Renal pelvis (tissue), 4 donors: ENCODE data around the gene STK10. TPM values are rescaled to one million over a fixed set of nuclear protein-coding genes. Genes with fewer than 3 reads are reported as not detected.
"Not testable (repeated sequence)": the region's sequence is repeated elsewhere in the genome, so short reads cannot be mapped to it uniquely, and the experiment has no call there.

Source experiments
- DNase-seq: peaks from one replicate; pipeline ENCODE4 v3.0.0-alpha.2; 2013
- polyA plus RNA-seq, 3 donors: library from polyadenylated mRNA; unstranded; fragments of 120-200 nt; gene quantifications; one replicate each; pipeline ENCODE4 v1.2.1, GENCODE V29; 2013; ENCODE audit not compliant: insufficient read length in 3 of 3

STK10 gene
- polyA plus RNA-seq, 3 donors: 15.4 to 19.0 (median 16.4) TPM

DNA sequence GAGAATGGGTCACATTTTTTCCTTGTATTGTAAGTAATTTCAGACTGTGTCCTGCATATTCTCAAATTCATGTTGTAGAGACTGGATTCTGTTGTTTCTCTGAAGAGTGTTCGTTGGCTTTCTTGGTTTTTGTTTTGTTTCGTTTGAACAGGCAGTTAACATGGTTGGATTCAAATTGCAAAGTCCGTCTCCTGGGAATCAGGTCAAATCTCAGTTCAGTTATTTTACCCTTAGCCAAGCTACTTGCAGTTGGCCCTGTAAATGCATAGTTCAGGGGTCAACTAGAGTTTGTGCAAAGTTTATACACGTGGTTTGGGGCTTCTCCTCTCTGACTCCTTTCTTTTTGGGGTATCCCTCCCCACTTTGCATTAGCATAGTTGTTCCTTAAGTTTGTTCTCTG lies 159.9 kb downstream of the STK10 start:
- DNase-seq: no peak

DNA sequence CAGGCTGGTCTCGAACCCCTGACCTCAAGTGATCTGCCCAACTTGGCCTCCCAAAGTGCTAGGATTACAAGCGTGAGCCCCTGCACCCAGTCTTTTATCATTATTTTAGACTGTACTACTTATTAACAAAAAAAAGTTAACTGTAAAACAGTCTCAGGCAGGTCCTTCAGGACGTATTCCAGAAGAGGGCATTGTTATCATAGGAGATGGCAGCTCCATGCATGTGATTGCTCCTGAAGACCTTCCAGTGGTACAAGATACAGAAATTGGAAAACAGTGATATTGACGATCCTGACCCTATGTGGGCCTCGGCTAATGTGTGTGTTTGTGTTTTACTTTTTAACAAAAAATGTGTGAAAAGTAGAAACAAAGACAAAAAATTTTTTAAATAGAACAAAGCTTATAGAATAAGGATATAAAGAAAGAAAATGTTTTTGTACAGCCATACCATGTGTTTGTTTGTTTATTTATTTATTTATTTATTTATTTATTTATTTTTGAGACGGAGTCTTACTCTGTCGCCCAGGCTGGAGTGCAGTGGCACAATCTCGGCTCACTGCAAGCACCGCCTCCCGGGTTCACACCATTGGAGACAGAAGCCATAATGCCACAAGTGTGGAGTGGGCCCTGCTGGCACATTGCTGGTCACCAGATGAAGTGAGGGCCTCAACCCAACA lies 167.8 kb downstream of the STK10 start:
- DNase-seq: not testable (repeated sequence)

DNA sequence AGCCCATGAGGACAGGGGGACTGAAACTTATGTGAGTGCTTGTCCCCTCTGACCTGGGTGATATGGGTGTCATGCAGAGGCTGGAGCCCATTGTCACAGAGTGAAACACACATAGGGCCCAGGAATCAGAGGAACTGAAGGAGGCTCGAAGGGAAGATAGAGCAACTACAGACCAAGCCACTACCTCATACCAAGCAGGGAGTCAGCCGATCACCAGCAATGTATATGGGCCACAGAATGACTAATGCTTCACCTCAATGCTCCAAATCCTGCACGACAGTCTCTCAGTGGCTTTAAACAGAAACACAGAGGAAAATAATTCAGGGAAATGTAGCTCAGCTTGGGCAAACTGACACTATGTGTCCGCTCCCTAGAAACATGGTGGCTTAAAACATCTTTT lies 172.7 kb downstream of the STK10 start:
- DNase-seq: no peak

DNA sequence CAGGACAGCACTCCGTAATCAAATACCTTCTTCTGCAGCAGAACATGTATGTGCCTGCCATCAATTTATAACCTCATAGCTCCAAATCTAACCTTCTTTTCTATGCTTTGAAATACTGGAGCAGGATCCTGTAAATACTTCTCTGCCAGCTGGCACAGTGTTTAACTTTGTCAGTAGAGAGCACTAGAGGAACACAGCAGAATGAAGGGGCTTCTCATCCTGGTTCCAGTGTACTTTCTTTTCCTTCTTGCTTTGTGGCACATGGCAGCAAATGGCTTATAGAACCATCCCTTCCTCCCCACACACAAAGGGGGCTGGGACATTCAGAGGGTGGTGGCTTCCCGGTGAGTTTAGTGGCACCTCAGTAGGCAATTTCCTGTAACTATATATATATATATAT lies 177.7 kb downstream of the STK10 start:
- DNase-seq: peak; percentile 31

GRCh38 chr5:172009536-172010270 lies 178.3 kb downstream of the STK10 start:
- DNase-seq: no peak

- no peak for DNase-seq
Observed at GRCh38 chr5:172008689-172009141, 179.3 kb downstream of the STK10 start.

GRCh38 chr5:172008111-172008455 lies 179.9 kb downstream of the STK10 start:
- DNase-seq: no peak

- DNase-seq: peak; percentile 34
Observed at GRCh38 chr5:172007175-172008110, 180.6 kb downstream of the STK10 start.

GRCh38 chr5:172006321-172007174 lies 181.5 kb downstream of the STK10 start, which contains the start of gene FBXW11:
TSS of gene FBXW11 (minus strand) at chr5:172006638. CDS start at chr5:172006502, 136 bp downstream.
- DNase-seq: peak; percentile 97

GRCh38 chr5:172005708-172006320 lies 182.2 kb downstream of the STK10 start:
- DNase-seq: peak; percentile 34

GRCh38 chr5:172004824-172005237 lies 183.2 kb downstream of the STK10 start:
- no peak for DNase-seq

DNA sequence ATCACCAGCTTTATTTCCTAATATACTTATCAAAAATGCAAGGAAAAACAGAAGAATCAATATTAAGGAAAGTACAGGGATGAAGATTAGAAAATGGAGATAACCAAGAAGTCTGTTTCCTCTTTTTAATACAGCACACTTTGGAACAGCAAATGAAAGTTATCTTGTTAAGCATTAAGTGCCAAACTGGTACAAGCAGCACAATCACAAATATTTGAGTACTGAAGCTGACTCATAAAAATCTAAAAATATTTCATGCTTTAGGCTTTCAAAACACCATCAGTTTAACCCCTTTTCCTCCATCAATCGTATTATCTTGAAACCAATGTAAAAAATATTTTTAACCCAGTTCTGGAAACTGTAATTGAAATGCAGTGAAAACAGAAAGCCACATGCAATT lies 184.3 kb downstream of the STK10 start:
- DNase-seq: no peak

GRCh38 chr5:172002840-172003512 lies 185.0 kb downstream of the STK10 start:
- DNase-seq: no peak

GRCh38 chr5:172002310-172002709 lies 185.7 kb downstream of the STK10 start:
- DNase-seq: peak; percentile 29

DNA sequence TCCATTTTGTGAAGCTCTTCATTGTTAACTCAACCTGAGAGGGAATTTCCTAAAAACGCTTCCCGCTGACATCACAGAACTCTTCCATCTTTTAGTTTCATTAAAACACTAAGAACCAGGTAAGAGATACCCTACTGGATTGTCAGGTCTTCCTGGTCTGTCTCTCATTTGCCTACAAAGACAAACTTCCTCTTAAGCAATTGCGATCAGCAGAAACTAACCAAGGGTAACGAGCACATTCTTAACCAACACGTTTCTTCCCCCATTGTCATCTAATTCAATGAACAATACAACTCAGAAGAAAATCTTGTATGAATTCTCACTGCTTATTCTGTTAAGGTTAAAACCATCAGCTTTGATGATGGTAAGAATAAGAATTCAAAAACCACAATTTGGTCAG lies 188.1 kb downstream of the STK10 start:
- DNase-seq: no peak

DNA sequence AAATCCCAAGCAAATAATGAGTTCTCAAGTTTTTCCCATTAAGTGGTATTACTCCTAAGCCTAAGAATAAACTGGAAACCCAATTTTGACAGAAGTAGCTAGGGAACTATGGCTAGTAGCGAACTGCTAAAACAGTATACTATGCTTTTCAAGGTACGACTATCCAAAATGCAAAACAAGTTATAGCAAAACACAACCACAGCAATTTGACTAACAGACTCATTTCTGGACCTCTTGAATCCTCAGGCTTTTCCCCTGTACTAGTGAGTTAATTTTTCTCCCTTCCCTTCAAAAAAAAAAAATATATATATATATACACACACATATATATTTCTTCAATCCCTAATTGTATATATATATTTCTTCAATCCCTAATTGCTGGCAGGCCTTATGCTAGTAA lies 188.9 kb downstream of the STK10 start:
- no peak for DNase-seq

DNA sequence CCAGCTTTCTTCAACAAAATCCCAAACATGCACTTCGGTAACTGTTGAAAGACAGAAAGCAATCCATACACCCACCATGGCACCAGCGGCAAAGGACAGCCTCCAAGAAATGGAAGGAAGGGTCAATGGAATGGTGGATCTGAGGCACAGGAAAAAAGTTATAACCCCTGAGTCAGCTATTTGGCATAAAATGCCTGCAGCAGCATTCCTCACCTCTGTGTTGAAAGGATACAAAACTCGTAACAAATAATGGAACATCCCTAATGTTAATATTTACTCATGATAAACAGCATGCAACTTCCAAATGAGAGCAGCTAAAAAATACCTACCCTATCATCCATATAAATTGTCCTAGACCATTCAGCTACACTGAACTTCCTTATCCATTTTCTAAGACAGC lies 191.0 kb downstream of the STK10 start:
- DNase-seq: no peak

DNA sequence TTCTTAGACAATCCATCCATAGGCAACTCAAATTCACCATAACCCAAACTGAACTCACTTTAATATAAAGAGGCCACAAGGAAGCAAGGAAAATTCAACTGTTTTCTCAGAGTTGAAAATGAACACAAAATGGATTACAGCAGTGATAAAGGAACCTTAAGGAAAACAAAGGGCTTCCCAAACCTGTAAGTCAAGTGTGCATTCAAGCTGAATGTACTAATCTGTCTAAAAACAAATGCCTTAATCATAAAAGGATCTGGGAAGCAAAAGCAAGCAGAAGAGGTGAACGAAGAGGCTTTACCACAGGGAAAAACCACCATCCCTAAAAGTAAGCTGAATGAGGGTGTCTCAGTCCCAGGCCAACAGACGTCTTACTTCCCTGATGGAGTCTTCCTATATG lies 195.2 kb downstream of the STK10 start:
- no peak for DNase-seq

GRCh38 chr5:171992305-171992704 lies 195.7 kb downstream of the STK10 start:
- no peak for DNase-seq
